ENCODE measurements around the gene BCKDHB.

The BCKDHB gene

DNA sequence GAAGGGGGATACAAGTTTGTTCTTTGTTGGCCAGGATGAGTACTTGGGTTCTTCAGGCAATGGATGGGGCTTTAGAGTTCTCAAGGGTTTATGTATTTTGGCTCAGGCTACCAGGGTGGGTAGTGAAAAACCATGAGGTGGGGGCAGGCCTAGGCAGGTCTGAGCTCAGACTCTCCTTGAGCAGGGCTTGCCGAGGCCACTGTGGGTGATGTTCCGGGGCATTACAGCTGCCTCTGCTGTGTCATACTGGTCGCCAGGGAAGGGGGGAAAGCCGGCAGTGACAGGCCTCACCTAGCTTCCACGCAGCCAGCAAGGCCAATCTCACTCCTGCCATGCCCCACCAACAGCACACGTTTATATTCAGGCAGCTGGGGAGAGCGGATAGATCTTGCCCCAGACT is 79.6 kb downstream of the BCKDHB start:
- POLR2A ChIA-PET (ENCODE audit: low non-redundant PET), result no interaction called here
- CTCF ChIA-PET, result interaction anchor here (0.6 kb wide), 1 partner anchor 1855 kb away, joined by 3 read pairs; no protein-coding TSS in a partner anchor
- TF ChIP-seq, protein P1, sequence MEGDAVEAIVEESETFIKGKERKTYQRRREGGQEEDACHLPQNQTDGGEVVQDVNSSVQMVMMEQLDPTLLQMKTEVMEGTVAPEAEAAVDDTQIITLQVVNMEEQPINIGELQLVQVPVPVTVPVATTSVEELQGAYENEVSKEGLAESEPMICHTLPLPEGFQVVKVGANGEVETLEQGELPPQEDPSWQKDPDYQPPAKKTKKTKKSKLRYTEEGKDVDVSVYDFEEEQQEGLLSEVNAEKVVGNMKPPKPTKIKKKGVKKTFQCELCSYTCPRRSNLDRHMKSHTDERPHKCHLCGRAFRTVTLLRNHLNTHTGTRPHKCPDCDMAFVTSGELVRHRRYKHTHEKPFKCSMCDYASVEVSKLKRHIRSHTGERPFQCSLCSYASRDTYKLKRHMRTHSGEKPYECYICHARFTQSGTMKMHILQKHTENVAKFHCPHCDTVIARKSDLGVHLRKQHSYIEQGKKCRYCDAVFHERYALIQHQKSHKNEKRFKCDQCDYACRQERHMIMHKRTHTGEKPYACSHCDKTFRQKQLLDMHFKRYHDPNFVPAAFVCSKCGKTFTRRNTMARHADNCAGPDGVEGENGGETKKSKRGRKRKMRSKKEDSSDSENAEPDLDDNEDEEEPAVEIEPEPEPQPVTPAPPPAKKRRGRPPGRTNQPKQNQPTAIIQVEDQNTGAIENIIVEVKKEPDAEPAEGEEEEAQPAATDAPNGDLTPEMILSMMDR (conservative IDR thresholded peaks at IDR 0.05; ENCODE audit: low read depth), result no peak

DNA sequence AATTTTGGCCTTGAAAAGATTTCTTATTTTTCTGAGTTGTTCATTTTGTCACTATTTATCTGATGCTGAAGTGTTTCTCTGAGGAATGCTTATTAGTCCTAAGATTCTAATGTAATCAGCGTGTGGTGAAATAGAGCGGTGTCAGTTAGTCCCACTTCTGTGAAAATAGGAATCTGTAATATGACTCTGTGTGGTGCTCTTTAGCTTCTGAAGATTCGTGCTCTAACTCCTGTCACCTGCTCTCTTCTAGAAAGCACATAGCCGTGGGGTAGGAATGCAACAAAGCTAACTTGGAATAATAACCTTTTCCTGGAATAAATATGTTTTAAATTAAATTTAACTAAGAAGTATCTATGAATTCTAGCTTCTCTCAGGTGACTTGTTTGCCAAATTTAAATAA is 90.4 kb downstream of the BCKDHB start:
- no peak for DNase-seq (ENCODE audit: low spot score)
- H3K27ac ChIP-seq, result no peak overlapping the region
- ChIA-PET POLR2A (ENCODE audit: low non-redundant PET) (no interaction called here), CTCF (no interaction called here)
- TF ChIP-seq, protein P1 (conservative IDR thresholded peaks at IDR 0.05; ENCODE audit: low read depth), result no peak

More for the DNA sequence above, 79.6 kb downstream of the BCKDHB start:
- H3K27ac ChIP-seq, result peak overlapping the region; percentile 67
- no peak for DNase-seq (ENCODE audit: low spot score)

DNA sequence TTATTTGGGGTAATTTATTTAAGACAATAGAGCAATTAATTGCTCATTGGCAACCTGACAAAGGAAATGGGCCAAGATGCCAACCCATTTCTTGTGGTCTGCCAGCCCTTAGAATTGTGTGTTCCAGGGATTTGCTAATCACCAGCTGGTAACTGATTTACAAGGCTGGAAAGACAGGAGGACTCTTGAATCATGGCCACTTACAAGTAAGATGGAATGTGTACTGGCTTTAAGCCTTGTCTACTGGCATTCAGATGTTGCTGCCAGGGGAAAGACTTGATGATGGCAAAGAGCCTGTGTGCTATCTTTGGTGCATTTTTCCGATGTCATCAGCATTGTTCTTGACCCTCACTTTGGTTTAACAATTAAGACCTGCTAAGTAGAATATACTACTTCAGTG is 91.0 kb downstream of the BCKDHB start:
- POLR2A ChIA-PET (ENCODE audit: low non-redundant PET), result no interaction called here
- CTCF ChIA-PET, result interaction anchor here (0.5 kb wide), 1 partner anchor 973 kb away, joined by 4 read pairs; no protein-coding TSS in a partner anchor
- no peak for DNase-seq (ENCODE audit: low spot score)
- H3K27ac ChIP-seq, result no peak overlapping the region
- TF ChIP-seq, protein P1 (conservative IDR thresholded peaks at IDR 0.05; ENCODE audit: low read depth), result no peak

DNA sequence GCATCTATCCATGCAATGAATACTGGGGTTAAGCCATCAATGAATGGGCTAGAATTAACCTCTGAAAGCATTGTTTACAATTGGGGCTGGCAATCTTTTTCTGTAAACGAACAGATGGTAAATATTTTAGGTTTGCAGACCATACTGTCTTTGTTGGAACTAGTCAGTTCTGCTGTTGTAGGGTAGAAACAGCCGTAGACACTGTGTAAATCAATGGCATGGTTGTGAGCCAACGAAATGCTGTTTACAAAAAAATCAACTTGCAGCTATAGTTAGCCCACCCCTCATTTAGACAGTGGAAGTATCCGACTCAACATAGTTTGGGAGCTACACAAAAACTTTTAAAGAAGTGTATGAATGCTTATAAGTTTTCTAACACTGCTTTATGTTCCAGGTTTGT is 91.5 kb downstream of the BCKDHB start:
- DNase-seq (ENCODE audit: low spot score), result no peak
- ChIA-PET POLR2A (ENCODE audit: low non-redundant PET) (no interaction called here), CTCF (interaction anchor here (0.5 kb wide), 1 partner anchor 973 kb away, joined by 4 read pairs; no protein-coding TSS in a partner anchor)
- TF ChIP-seq, protein P1 (conservative IDR thresholded peaks at IDR 0.05; ENCODE audit: low read depth), result no peak
- no peak overlapping the region for H3K27ac ChIP-seq

DNA sequence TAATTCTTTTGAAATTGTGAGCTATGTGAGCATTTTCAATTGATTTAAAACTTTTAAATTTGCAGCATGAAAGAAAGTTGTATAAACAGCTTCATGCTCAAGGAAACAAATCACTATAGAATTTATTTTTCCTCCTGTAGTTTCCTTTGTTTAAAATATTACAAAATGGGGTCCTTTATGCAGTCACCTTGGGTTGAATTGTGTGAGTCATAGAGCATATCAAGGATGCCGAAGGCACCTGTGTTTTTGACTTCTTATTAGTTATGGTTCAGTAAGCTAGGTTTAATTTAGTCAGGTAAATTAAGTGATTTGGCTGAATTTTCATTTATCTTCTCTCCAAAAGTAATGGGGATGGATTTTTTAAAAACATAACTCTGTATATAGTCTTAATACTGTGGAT is 96.8 kb downstream of the BCKDHB start:
- DNase-seq (ENCODE audit: low spot score), result no peak
- CTCF ChIA-PET, result no interaction called here
- POLR2A ChIA-PET (ENCODE audit: low non-redundant PET), result no interaction called here
- TF ChIP-seq, protein P1 (conservative IDR thresholded peaks at IDR 0.05; ENCODE audit: low read depth), result no peak
- H3K27ac ChIP-seq, result no peak overlapping the region

DNA sequence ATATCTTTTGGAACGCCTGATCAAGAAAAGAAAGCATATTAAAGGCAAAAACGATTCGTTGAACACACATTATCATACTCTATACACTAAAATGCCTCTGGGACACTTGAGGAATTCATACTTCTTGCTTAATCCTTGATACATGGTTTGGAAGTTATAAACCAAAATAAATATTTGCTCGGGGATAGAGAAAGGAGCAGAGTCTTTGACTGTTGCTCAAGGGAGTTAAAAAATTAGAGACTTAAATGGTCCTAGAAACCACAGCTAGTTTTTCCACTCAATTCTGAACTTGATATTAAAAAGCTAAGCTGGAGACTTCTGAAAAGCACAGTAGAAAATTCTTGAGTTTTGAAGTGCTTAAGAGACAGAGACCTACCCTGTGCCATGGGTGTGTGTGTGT is 98.9 kb downstream of the BCKDHB start:
- TF ChIP-seq, protein P1 (conservative IDR thresholded peaks at IDR 0.05; ENCODE audit: low read depth), result no peak
- DNase-seq (ENCODE audit: low spot score), result no peak
- CTCF ChIA-PET, result interaction anchor here (1.1 kb wide), 1 partner anchor 115 kb away, joined by 5 read pairs; no protein-coding TSS in a partner anchor
- H3K27ac ChIP-seq, result no peak overlapping the region
- POLR2A ChIA-PET (ENCODE audit: low non-redundant PET), result no interaction called here

DNA sequence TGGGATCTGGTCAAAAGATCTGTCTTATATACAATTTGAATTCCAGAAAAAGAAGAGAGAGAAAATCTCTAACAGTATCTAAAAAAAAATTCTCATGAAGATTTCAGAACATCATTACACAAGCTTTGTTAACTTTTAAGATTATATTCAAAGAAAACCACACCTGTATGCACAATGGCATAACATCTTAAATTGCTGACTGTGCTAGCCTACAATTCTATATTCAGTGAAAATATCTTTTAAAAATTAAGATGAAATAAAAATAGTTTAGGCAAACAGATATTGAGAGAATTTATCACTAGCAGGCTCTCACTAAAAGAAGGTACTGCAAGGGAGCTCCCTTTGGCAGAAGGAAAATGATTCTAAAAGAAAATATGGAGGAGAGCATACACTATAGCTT is 100.3 kb downstream of the BCKDHB start:
- no peak for DNase-seq (ENCODE audit: low spot score)
- POLR2A ChIA-PET (ENCODE audit: low non-redundant PET), result no interaction called here
- CTCF ChIA-PET, result no interaction called here
- no peak overlapping the region for H3K27ac ChIP-seq
- TF ChIP-seq, protein P1 (conservative IDR thresholded peaks at IDR 0.05; ENCODE audit: low read depth), result no peak
